Right ventricle myocardium inferior (tissue), 1 donor: ENCODE measurements around the gene GM2A. TPM values are rescaled to one million over a fixed set of nuclear protein-coding genes. Genes with fewer than 3 reads are reported as not detected.
A peak's percentile ranks its signal among the peaks of the same experiment; 100 is the strongest.
"Not testable (repeated sequence)": the region's sequence is repeated elsewhere in the genome, so short reads cannot be mapped to it uniquely, and the experiment has no call there.

Experiments
- ATAC-seq: fragments of 200-7000 bp; cut with Tn5 transposase; one replicate; pipeline ENCODE4 v1.9.1; 2020; ENCODE audit warnings: mild to moderate bottlenecking, moderate library complexity
- DNase-seq: peaks from one replicate; pipeline ENCODE4 v3.0.0; 2021; ENCODE audit errors: missing footprints
- intact Hi-C: fragments of 100-400 bp; cut with DNase I; formaldehyde crosslinking; loops from one replicate; pipeline ENCODE4 v1.11.0; 2022
- total RNA-seq: library from RNA; stranded (reverse); fragmentation: NEBNext Ultra II Directional; extraction: Animal tissue kit (Norgen Biotek cat#: 25700); gene quantifications from one replicate; pipeline ENCODE4 v1.2.1, GENCODE V29; 2021
- donor health status: DM: no; HTN: yes; CAD: no; lungs with severe emphysema.

GM2A gene
- total RNA-seq, 1 donor from 2014 or later = 28.4 TPM

DNA sequence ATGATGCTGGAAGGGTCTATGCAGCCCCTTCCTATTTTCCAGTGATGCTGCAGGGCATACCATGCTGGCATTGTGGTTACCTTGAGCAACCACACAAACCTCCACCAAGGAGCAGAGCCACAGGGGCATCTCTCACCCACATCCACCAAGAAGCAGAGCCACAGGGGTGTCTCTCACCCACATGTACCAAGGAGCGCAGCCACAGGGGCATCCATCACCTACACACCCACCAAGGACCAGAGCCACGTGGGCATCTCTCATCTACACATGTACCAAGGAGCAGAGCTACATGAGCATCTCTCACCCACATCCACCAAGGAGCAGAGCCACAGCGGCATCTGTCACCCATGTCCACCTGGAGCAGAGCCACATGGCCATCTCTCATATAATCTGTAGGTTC, 8.8 kb upstream of the GM2A start:
- intact Hi-C loops = no loop called here
- DNase-seq (no peak), ATAC-seq (no peak)

- no peak for DNase-seq
- ATAC-seq = no peak
- intact Hi-C loops = no loop called here
These were observed 7.2 kb upstream of the GM2A start for GRCh38 chr5:151245680-151246219.

DNA sequence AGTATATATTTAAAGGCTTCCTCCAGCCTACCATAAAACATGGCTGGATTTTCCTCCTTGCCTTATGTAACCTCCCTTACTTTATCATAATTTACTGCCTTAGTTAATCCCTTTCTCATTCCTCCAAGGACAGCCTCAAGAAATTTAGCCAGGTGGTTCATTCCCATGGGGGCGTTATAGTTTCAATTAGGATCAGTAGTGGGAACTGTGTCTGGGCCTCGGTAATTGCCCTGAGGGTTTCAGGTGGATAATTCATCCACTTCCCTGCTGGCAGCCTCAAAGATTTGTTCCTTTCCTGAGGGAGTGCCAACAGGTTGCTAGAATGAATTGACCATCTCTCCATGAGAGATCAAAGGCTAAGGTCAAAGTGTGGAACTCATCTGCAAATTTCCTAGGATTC, 4.3 kb upstream of the GM2A start:
- DNase-seq (no peak), ATAC-seq (no peak)
- intact Hi-C loops = no loop called here

- DNase-seq (no peak), ATAC-seq (no peak)
- intact Hi-C loops = no loop called here
These were observed 3.7 kb upstream of the GM2A start for GRCh38 chr5:151249281-151249680.

- ATAC-seq (no peak), DNase-seq (no peak)
- intact Hi-C loops = no loop called here
These were observed 2.5 kb upstream of the GM2A start for GRCh38 chr5:151250346-151251000.

GRCh38 chr5:151251001-151251551, 1.9 kb upstream of the GM2A start:
- no peak for ATAC-seq
- DNase-seq = no peak
- intact Hi-C loops = no loop called here

DNA sequence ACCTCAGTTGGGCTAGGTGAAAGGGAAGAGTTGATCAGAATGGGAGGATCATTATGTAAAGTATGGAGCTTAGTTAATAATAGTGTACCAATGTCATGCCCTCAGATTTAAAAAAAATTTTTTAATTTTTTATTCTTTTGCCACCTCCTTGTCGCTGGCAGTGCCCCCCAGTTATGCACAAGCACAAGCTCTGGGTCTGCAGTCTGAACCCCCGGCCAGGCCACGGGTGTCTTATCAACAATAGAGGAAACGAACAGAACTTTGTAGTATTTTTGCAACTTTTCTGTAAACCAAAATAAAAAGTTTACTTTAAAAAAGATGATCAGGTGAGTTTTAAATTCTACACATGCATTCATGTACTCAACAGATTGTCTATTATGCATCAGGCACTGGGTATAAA, 1.4 kb upstream of the GM2A start:
- intact Hi-C loops = no loop called here
- ATAC-seq (no peak), DNase-seq (no peak)

- intact Hi-C loops = no loop called here
- DNase-seq = peak; percentile 63
These were observed 593 bp downstream of the GM2A start for GRCh38 chr5:151253605-151253950.

DNA sequence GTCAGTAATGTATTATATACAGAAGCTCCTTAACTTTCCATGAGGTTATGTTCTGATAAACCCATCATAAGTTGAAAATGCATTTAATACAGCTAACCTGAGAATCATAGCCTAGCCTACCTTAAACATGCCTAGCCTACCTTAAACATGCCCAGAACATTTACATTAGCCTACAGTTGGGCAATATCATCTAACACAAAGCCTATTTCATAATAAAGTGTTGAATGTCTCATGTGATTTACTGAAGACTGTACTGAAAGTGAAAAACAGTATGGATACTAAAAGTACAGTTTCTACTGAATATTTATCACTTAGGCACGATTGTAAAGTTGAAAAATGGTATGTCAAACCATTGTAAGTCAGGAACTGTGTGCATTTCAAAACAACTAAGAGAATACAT, 1.6 kb downstream of the GM2A start:
- no peak for ATAC-seq
- intact Hi-C loops = no loop called here
- no peak for DNase-seq

More at GRCh38 chr5:151253605-151253950, 593 bp downstream of the GM2A start:
- ATAC-seq = no peak

GRCh38 chr5:151254990-151255389, 2.0 kb downstream of the GM2A start:
- DNase-seq, ATAC-seq, intact Hi-C loops: not testable (repeated sequence)

- intact Hi-C loops = no loop called here
- no peak for ATAC-seq
These were observed 2.8 kb downstream of the GM2A start for GRCh38 chr5:151255621-151256286.

GRCh38 chr5:151257731-151258181, 4.8 kb downstream of the GM2A start:
- DNase-seq (no peak), ATAC-seq (no peak)
- intact Hi-C loops = no loop called here

More at GRCh38 chr5:151255621-151256286, 2.8 kb downstream of the GM2A start:
- no peak for DNase-seq

DNA sequence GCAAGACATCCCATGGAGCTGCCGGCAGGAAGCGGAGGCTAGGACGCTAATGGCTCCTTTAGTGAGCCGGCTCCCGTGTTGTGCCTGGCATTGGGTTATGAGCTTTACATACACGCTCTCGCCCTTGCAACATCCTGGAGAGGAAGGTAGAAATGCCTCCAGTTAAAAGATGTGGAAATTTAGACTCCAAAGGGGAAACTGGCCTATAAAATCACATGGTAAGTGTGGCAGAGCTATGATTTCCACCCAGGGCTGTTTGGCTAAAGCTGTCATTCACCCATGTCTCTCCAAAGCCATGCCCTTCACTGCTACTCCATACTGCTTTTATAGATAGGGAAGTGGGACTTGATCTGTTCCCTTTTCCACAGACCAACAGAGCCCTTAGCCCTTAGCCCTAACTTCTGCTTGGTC, 5.2 kb downstream of the GM2A start:
- intact Hi-C loops = no loop called here
- DNase-seq (no peak), ATAC-seq (peak; percentile 31)

GRCh38 chr5:151258816-151259215, 5.8 kb downstream of the GM2A start:
- intact Hi-C loops = no loop called here
- ATAC-seq = no peak
- no peak for DNase-seq

DNA sequence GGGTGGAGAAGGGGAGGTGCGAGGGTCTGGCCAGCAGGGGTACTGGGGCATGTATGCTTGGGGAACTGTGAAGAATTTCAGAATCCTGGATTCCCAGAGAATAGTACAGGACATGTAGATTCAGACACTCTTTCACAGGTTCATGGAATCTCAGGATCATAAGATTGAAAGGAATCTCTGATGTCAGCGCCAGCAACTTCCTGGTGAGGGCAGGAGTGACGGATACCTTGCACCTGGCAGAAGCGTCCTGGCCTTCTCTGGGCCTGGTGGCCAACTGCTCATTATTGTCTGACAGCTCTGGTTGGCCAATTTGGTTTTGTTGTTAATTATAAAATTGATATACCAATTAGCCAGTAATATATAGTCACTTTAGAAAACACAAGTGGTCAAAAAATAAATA, 6.9 kb downstream of the GM2A start:
- intact Hi-C loops = no loop called here
- ATAC-seq = no peak

GRCh38 chr5:151262532-151262931, 9.5 kb downstream of the GM2A start:
- DNase-seq (no peak), ATAC-seq (no peak)
- intact Hi-C loops = no loop called here

More for the DNA sequence above, 6.9 kb downstream of the GM2A start:
- no peak for DNase-seq

DNA sequence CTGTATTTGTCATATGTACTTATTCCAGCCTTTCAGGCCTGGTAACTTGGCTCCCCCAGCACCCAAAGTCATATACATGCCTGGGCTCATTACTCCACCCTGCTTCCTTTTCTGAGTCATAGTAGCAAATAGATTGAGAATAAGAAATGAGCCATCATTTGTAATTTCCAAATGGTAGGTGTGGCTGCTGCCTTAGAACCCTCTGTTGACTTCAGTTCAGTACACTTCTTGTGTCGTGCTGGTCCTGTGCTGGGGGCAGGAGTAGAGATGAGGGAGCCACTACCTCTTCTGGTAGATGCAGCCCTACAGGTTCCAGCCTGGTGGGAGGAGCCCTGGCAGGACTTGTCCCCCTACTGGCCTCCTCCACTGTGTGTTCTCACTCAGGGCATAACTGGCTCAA, 11.1 kb downstream of the GM2A start:
- intact Hi-C loops = no loop called here
- DNase-seq (no peak), ATAC-seq (no peak)

- DNase-seq (no peak), ATAC-seq (no peak)
- intact Hi-C loops = no loop called here
These were observed 14.7 kb downstream of the GM2A start for GRCh38 chr5:151267491-151268260.

GRCh38 chr5:151270599-151270998, 17.6 kb downstream of the GM2A start:
- ATAC-seq = no peak
- intact Hi-C loops = no loop called here

More at GRCh38 chr5:151270599-151270998, 17.6 kb downstream of the GM2A start:
- DNase-seq = no peak
